ENCODE data around the gene RTN4R.
A peak's percentile ranks its signal among the peaks of the same experiment; 100 is the strongest.

The RTN4R gene

DNA sequence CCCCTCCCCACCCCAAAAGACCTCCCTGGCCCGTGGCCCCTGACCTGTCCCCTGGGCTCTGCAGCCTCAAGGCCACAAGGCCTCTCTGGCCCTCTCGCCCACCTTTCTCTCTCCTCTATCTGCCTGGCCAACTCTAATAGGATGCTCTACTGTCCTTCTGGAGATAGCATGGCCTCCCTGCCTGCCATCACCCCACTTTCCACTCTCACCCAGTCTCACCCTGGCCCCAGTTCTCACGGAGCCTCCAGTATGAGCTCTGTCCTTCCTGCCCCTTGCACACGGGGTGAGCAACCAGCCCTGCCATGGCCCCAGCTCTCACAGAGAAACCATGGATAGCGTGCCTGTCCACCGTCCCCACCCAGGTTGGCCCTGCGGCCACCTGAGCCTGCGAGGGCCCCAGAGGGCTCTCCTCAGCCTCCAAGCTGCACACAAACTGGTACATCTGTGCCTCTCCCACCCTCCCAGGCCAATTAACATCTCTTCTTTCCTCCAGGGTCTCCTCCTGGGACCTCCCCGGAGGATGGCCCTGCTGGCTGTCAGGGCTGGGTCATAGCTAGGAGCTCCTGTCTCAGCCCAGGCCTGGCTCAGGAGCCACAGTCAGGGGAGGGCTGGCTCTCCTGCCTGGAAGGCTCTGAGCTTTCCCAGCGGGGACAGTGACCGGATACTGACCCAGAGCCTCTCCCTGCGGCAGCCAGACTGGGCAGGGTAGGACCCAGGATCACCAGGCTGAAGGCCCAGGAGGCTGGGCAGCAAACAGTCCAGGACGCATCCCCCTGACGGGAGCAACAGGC, 22.3 kb downstream of the RTN4R start:
- WGBS (ENCODE audit: insufficient coverage) = 90% methylated on average over 12 of the region's 14 CpGs
- Histone ChIP-seq H3K27ac (ENCODE audit: insufficient read depth in 1 of 2, low read depth in 1 of 2, low read length in 2 of 2, poor library complexity in 1 of 2, severe bottlenecking in 2 of 2) (peak overlapping the region in 1 of 2 experiments; percentile 1), H3K36me3 (ENCODE audit: control insufficient read depth in 4 of 4, insufficient read depth in 4 of 4, low read length in 3 of 4) (peaks cover 0 to 8% (median 3%) of the 10 kb centered on the region in 4 experiments), H3K4me3 (ENCODE audit: control insufficient read depth in 1 of 7, extremely low read depth in 1 of 7, insufficient read depth in 4 of 7, low read depth in 2 of 7, low read length in 6 of 7) (no peak overlapping the region), H3K9me3 (ENCODE audit: control extremely low read depth in 1 of 5, control insufficient read depth in 4 of 5, insufficient read depth in 2 of 5, low read depth in 1 of 5, low read length in 4 of 5) (no peaks in the 10 kb centered on the region), H3K4me1 (ENCODE audit: control extremely low read depth in 1 of 4, control insufficient read depth in 4 of 4, insufficient read depth in 4 of 4, low read length in 3 of 4) (peaks cover 0 to 46% (median 43%) of the 10 kb centered on the region in 4 experiments), H3K27me3 (replicated peaks in 2 of 5; ENCODE audit: control insufficient read depth in 4 of 5, insufficient read depth in 5 of 5, low read length in 4 of 5) (no peaks in the 10 kb centered on the region)
- POLR2A ChIA-PET = no interaction called here
- no peak for DNase-seq
- CTCF ChIA-PET = interaction anchor here (1.4 kb wide), 1 partner anchor 11 kb away, joined by 5 read pairs; no protein-coding TSS in a partner anchor

DNA sequence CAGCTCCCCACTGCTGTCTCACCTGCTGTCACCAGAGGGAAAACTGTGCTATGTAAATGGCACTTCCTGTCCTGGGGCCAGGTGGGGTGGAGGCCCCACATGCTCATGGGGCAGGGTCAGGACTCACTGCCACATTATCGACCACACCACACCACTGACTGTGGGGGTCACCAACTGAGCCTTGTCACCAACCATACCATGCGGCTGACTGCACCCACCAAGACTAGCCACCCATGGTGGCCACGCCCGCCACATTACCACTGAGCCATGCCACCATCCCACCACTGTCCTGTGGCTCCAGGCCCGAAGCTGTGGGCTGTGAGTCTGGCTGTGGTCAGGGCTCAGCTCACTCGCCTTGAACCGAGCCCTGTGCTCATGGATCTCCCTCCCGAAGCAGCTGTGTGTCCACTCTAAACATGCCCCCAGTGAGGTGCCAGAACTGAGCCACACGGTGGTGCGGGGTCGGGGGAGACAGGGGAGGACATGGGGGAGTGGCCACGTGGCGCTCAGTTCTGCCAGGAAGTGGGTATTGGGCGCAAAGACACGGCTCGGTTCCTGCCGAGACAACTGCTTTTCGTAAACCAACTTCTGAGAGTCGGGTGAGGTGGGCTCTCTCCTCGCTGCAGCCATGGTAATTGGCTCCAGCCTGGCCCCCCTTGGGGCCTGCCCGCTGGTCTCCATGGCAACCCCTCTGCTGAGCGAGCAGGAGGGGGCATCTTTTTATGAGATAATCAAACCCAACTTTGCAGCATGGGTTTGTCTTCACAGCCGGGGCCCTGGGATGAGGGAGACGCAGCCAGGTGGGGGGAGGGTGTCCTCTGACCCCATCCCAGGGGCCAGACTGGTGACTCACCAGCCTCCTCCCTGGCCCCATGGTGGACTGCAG, 23.2 kb downstream of the RTN4R start:
- WGBS (ENCODE audit: insufficient coverage) = 53% methylated on average over 15 of the region's 24 CpGs
- peak overlapping the region in 1 of 7 experiments; percentile 30 for H3K4me3 ChIP-seq (ENCODE audit: control insufficient read depth in 1 of 7, extremely low read depth in 1 of 7, insufficient read depth in 4 of 7, low read depth in 2 of 7, low read length in 6 of 7)
- ChIA-PET CTCF (interaction anchor here (0.6 to 1.4 kb wide), 4 partner anchors 12 to 88 kb away, joined by 3 to 5 read pairs (median 4); no protein-coding TSS in a partner anchor), POLR2A (no interaction called here)
- H3K27ac ChIP-seq (ENCODE audit: insufficient read depth in 1 of 2, low read depth in 1 of 2, low read length in 2 of 2, poor library complexity in 1 of 2, severe bottlenecking in 2 of 2) = peak overlapping the region in 1 of 2 experiments; percentile 1
- H3K36me3 ChIP-seq (ENCODE audit: control insufficient read depth in 4 of 4, insufficient read depth in 4 of 4, low read length in 3 of 4) = peaks cover 0 to 8% (median 3%) of the 10 kb centered on the region in 4 experiments
- no peaks in the 10 kb centered on the region for H3K9me3 ChIP-seq (ENCODE audit: control extremely low read depth in 1 of 5, control insufficient read depth in 4 of 5, insufficient read depth in 2 of 5, low read depth in 1 of 5, low read length in 4 of 5)
- DNase-seq = peak; percentile 22 to 74 (median 68)
- peaks cover 0 to 55% (median 51%) of the 10 kb centered on the region in 4 experiments for H3K4me1 ChIP-seq (ENCODE audit: control extremely low read depth in 1 of 4, control insufficient read depth in 4 of 4, insufficient read depth in 4 of 4, low read length in 3 of 4)
- no peaks in the 10 kb centered on the region for H3K27me3 ChIP-seq (replicated peaks in 2 of 5; ENCODE audit: control insufficient read depth in 4 of 5, insufficient read depth in 5 of 5, low read length in 4 of 5)

DNA sequence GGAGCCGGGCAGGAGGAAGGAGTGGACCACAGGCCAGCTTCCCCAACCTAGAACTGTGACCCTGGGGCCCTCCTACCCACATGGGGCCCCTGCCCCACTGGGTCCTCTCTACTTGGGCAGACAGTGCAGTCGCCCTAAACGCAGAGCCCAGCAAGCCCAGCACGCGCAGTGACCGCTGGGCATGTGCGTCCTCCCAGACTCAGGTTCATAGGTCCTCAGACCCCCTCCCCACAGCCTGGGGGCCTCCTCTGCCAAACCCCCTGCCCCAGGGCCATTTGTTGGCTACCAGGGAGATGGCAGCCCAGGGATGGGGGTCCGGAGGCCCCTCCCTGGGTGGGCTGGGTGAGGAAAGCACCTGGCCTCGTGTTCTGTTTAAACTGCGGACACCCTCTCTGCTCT, 23.9 kb downstream of the RTN4R start:
- ChIA-PET CTCF (interaction anchor here (0.6 to 1.2 kb wide), 3 partner anchors 14 to 87 kb away, joined by 3 to 4 read pairs (median 4); no protein-coding TSS in a partner anchor), POLR2A (no interaction called here)
- Histone ChIP-seq H3K36me3 (ENCODE audit: control insufficient read depth in 4 of 4, insufficient read depth in 4 of 4, low read length in 3 of 4) (peaks cover 0 to 8% (median 3%) of the 10 kb centered on the region in 4 experiments), H3K9me3 (ENCODE audit: control extremely low read depth in 1 of 5, control insufficient read depth in 4 of 5, insufficient read depth in 2 of 5, low read depth in 1 of 5, low read length in 4 of 5) (no peaks in the 10 kb centered on the region), H3K4me3 (ENCODE audit: control insufficient read depth in 1 of 7, extremely low read depth in 1 of 7, insufficient read depth in 4 of 7, low read depth in 2 of 7, low read length in 6 of 7) (peak overlapping the region in 1 of 7 experiments; percentile 4), H3K27ac (ENCODE audit: insufficient read depth in 1 of 2, low read depth in 1 of 2, low read length in 2 of 2, poor library complexity in 1 of 2, severe bottlenecking in 2 of 2) (no peak overlapping the region), H3K4me1 (ENCODE audit: control extremely low read depth in 1 of 4, control insufficient read depth in 4 of 4, insufficient read depth in 4 of 4, low read length in 3 of 4) (peaks cover 0 to 61% (median 58%) of the 10 kb centered on the region in 4 experiments), H3K27me3 (replicated peaks in 2 of 5; ENCODE audit: control insufficient read depth in 4 of 5, insufficient read depth in 5 of 5, low read length in 4 of 5) (no peaks in the 10 kb centered on the region)
- no peak for DNase-seq
- WGBS (ENCODE audit: insufficient coverage) = 89% methylated on average over 7 of the region's 10 CpGs

DNA sequence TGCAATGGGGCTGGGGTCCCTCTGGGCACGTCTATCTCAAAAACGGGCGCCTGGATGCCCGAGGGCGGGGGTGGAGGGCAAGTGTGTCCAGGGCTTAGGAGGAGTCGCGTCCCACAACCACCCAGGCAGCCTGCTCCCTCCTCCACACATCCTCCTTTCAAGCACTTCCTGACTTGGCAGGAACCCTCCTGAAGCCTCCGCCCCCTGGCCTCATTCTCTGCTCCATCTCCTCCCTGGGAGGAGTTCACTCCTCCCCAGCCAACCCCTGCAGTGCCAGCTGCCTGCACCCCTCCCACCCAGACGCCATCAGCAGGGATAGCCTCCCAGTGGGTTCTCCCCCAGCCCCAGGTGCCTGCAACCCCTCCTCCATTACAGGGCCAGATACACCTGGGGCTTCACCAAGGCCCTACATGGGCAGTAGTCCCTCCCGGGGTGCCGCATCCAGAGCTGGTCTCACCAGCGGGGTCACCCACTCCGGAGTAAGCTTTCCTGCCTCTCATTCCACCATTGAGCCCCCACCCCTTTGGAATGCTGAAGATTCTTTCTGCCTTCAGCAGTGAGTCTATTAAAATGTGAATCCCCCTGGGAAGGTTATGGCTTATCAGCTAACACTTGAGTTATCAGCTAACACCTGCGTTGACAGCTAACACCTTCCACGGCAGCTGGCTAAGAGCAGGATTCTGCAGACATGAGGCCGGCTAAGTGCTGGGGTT, 24.4 kb downstream of the RTN4R start:
- Histone ChIP-seq H3K36me3 (ENCODE audit: control insufficient read depth in 4 of 4, insufficient read depth in 4 of 4, low read length in 3 of 4) (peaks cover 0 to 8% (median 3%) of the 10 kb centered on the region in 4 experiments), H3K27ac (ENCODE audit: insufficient read depth in 1 of 2, low read depth in 1 of 2, low read length in 2 of 2, poor library complexity in 1 of 2, severe bottlenecking in 2 of 2) (no peak overlapping the region), H3K27me3 (replicated peaks in 2 of 5; ENCODE audit: control insufficient read depth in 4 of 5, insufficient read depth in 5 of 5, low read length in 4 of 5) (no peaks in the 10 kb centered on the region), H3K9me3 (ENCODE audit: control extremely low read depth in 1 of 5, control insufficient read depth in 4 of 5, insufficient read depth in 2 of 5, low read depth in 1 of 5, low read length in 4 of 5) (no peaks in the 10 kb centered on the region), H3K4me3 (ENCODE audit: control insufficient read depth in 1 of 7, extremely low read depth in 1 of 7, insufficient read depth in 4 of 7, low read depth in 2 of 7, low read length in 6 of 7) (peak overlapping the region in 5 of 7 experiments; percentile 26 to 66 (median 49)), H3K4me1 (ENCODE audit: control extremely low read depth in 1 of 4, control insufficient read depth in 4 of 4, insufficient read depth in 4 of 4, low read length in 3 of 4) (peaks cover 0 to 67% (median 63%) of the 10 kb centered on the region in 4 experiments)
- ChIA-PET POLR2A (no interaction called here), CTCF (interaction anchor here (0.6 to 1.5 kb wide), 5 partner anchors 15 to 92 kb away, joined by 3 to 4 read pairs (median 4); no protein-coding TSS in a partner anchor)
- peak; percentile 39 to 76 (median 70) for DNase-seq
- WGBS (ENCODE audit: insufficient coverage) = 71% methylated on average over 8 of the region's 16 CpGs

DNA sequence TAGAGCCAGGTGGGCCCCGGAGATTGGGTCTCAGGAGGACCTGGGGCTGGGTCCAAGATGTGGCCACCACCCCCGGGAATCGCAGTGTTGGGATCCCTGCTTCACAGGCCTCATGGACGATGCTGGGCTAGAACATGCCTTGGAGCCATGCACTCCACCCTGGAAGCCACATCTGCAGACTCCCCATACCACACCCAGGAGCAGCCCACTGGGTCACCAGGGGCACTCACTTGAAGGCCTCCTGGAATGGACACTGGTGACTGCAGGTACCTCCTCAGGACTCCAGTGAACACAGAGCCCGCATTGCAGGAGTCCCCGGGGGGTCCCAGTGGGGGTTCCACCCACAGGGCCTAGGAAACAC, 25.0 kb downstream of the RTN4R start:
- POLR2A ChIA-PET = no interaction called here
- WGBS (ENCODE audit: insufficient coverage) = 55% methylated on average over 6 of the region's 6 CpGs

DNA sequence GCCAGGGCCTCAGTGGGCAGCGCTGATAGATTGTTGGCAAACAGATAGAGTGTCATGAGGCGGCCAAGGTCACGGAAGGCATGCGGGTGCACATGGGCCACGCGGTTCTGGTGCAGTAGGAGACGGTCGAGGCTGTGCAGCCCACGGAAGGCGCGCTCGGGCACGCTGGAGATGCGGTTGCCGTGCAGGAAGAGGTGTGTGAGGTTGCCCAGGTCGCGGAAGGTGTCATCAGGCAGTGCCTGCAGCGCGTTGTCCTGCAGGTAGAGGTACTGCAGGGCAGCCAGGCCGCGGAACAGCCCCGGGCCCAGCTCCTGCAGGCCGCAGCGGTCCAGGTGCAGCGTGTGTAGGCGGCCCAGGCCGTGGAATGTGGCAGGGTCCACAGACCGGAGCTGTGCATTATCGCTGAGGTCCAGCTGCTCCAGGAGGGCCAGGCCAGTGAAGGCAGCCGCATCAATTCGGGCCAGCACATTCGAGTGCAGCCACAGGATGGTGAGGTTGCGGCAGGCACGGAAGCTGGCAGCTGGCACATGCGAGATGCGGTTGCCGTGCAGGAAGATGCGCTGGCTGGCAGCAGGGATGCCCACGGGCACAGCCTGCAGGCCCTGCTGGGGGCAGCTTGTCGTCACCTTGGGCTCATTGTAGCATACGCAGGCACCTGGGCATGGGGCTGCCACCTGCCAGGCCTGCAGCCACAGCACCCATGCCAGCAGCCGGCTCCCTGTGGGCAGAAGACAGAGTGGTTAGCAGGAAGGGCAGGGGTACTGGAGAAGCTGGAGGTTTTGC, 25.5 kb downstream of the RTN4R start:
- Histone ChIP-seq H3K4me3 (ENCODE audit: control insufficient read depth in 1 of 7, extremely low read depth in 1 of 7, insufficient read depth in 4 of 7, low read depth in 2 of 7, low read length in 6 of 7) (peak overlapping the region in 2 of 7 experiments; percentile 49 to 66), H3K9me3 (ENCODE audit: control extremely low read depth in 1 of 5, control insufficient read depth in 4 of 5, insufficient read depth in 2 of 5, low read depth in 1 of 5, low read length in 4 of 5) (no peaks in the 10 kb centered on the region), H3K27me3 (replicated peaks in 2 of 5; ENCODE audit: control insufficient read depth in 4 of 5, insufficient read depth in 5 of 5, low read length in 4 of 5) (no peaks in the 10 kb centered on the region), H3K36me3 (ENCODE audit: control insufficient read depth in 4 of 4, insufficient read depth in 4 of 4, low read length in 3 of 4) (peaks cover 0 to 8% (median 3%) of the 10 kb centered on the region in 4 experiments), H3K27ac (ENCODE audit: insufficient read depth in 1 of 2, low read depth in 1 of 2, low read length in 2 of 2, poor library complexity in 1 of 2, severe bottlenecking in 2 of 2) (no peak overlapping the region), H3K4me1 (ENCODE audit: control extremely low read depth in 1 of 4, control insufficient read depth in 4 of 4, insufficient read depth in 4 of 4, low read length in 3 of 4) (peaks cover 0 to 77% (median 72%) of the 10 kb centered on the region in 4 experiments)
- 92% methylated on average over 35 of the region's 42 CpGs for WGBS (ENCODE audit: insufficient coverage)
- CTCF ChIA-PET = interaction anchor here (1.2 to 1.5 kb wide), 2 partner anchors 47 to 91 kb away, joined by 3 to 4 read pairs; no protein-coding TSS in a partner anchor
- DNase-seq = peak in 1 of 3 donors; percentile 21
- POLR2A ChIA-PET = no interaction called here

More for the DNA sequence above, 25.0 kb downstream of the RTN4R start:
- H3K27me3 ChIP-seq (replicated peaks in 2 of 5; ENCODE audit: control insufficient read depth in 4 of 5, insufficient read depth in 5 of 5, low read length in 4 of 5) = no peaks in the 10 kb centered on the region
- H3K36me3 ChIP-seq (ENCODE audit: control insufficient read depth in 4 of 4, insufficient read depth in 4 of 4, low read length in 3 of 4) = peaks cover 0 to 8% (median 3%) of the 10 kb centered on the region in 4 experiments
- no peaks in the 10 kb centered on the region for H3K9me3 ChIP-seq (ENCODE audit: control extremely low read depth in 1 of 5, control insufficient read depth in 4 of 5, insufficient read depth in 2 of 5, low read depth in 1 of 5, low read length in 4 of 5)
- peaks cover 0 to 72% (median 68%) of the 10 kb centered on the region in 4 experiments for H3K4me1 ChIP-seq (ENCODE audit: control extremely low read depth in 1 of 4, control insufficient read depth in 4 of 4, insufficient read depth in 4 of 4, low read length in 3 of 4)
- CTCF ChIA-PET = interaction anchor here (1.2 to 1.5 kb wide), 2 partner anchors 48 to 91 kb away, joined by 3 to 4 read pairs; no protein-coding TSS in a partner anchor
- H3K27ac ChIP-seq (ENCODE audit: insufficient read depth in 1 of 2, low read depth in 1 of 2, low read length in 2 of 2, poor library complexity in 1 of 2, severe bottlenecking in 2 of 2) = no peak overlapping the region
- H3K4me3 ChIP-seq (ENCODE audit: control insufficient read depth in 1 of 7, extremely low read depth in 1 of 7, insufficient read depth in 4 of 7, low read depth in 2 of 7, low read length in 6 of 7) = peak overlapping the region in 5 of 7 experiments; percentile 26 to 66 (median 49)
- DNase-seq = no peak
